ENCODE measurements around the gene DYNLL2.

DNA sequence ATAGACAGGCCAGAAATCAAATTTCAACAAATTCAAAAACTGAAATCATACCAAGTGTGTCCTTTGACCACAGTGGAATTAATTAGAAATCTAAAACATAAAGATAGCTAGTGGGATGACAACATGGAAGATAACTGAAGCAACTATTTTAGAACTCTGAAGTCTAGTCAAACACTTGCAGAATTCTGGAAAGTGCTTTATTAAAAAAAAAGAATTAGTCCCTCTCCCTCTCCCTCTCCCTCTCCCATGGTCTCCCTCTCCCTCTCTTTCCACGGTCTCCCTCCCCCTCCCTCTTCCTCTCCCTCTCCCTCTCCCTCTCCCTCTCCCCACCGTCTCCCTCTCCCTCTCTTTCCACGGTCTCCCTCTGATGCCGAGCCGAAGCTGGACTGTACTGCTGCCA lies 58.3 kb downstream of the DYNLL2 start:
- TF ChIP-seq, protein P1, sequence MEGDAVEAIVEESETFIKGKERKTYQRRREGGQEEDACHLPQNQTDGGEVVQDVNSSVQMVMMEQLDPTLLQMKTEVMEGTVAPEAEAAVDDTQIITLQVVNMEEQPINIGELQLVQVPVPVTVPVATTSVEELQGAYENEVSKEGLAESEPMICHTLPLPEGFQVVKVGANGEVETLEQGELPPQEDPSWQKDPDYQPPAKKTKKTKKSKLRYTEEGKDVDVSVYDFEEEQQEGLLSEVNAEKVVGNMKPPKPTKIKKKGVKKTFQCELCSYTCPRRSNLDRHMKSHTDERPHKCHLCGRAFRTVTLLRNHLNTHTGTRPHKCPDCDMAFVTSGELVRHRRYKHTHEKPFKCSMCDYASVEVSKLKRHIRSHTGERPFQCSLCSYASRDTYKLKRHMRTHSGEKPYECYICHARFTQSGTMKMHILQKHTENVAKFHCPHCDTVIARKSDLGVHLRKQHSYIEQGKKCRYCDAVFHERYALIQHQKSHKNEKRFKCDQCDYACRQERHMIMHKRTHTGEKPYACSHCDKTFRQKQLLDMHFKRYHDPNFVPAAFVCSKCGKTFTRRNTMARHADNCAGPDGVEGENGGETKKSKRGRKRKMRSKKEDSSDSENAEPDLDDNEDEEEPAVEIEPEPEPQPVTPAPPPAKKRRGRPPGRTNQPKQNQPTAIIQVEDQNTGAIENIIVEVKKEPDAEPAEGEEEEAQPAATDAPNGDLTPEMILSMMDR (conservative IDR thresholded peaks at IDR 0.05; ENCODE audit: low read length): no peak
- no peak for TF ChIP-seq EZH2phosphoT487 (IDR thresholded peaks at IDR 0.05; ENCODE audit: borderline replicate concordance, low read depth, low read length)

Data from OCI-LY7 (cell line).